ENCODE measurements around the gene WDR31.
"Not testable (repeated sequence)": the region's sequence is repeated elsewhere in the genome, so short reads cannot be mapped to it uniquely, and the experiment has no call there.

The WDR31 gene

GRCh38 chr9:113328045-113328782, 11.9 kb downstream of the WDR31 start:
- no peak for DNase-seq

- DNase-seq = no peak
These were observed 13.8 kb downstream of the WDR31 start for GRCh38 chr9:113326230-113326629.

GRCh38 chr9:113322671-113323070, 17.4 kb downstream of the WDR31 start:
- DNase-seq = no peak

- DNase-seq = no peak
These were observed 20.0 kb downstream of the WDR31 start for GRCh38 chr9:113320051-113320450.

- DNase-seq = no peak
These were observed 21.0 kb downstream of the WDR31 start for GRCh38 chr9:113319054-113319453.

- no peak for DNase-seq
These were observed 22.3 kb downstream of the WDR31 start for GRCh38 chr9:113317777-113318176.

GRCh38 chr9:113316030-113316429, 24.0 kb downstream of the WDR31 start:
- DNase-seq = no peak

GRCh38 chr9:113315231-113315630, 24.8 kb downstream of the WDR31 start:
- no peak for DNase-seq

GRCh38 chr9:113313261-113313660, 26.8 kb downstream of the WDR31 start:
- DNase-seq = no peak

- no peak for DNase-seq
These were observed 28.1 kb downstream of the WDR31 start for GRCh38 chr9:113311961-113312360.

- no peak for DNase-seq
These were observed 29.5 kb downstream of the WDR31 start for GRCh38 chr9:113310538-113310937.

GRCh38 chr9:113309204-113309813, 30.8 kb downstream of the WDR31 start:
- no peak for DNase-seq

GRCh38 chr9:113307396-113307975, 32.6 kb downstream of the WDR31 start:
- no peak for DNase-seq

- DNase-seq = no peak
These were observed 33.5 kb downstream of the WDR31 start for GRCh38 chr9:113306566-113306965.

GRCh38 chr9:113302792-113303418, 37.2 kb downstream of the WDR31 start, which contains the start of gene RNF183:
Gene RNF183, minus strand, starts transcription at chr9:113303376. Its CDS starts 5,192 bp downstream, at chr9:113298184.
- no peak for DNase-seq

GRCh38 chr9:113301548-113301947, 38.5 kb downstream of the WDR31 start:
- no peak for DNase-seq

- no peak for DNase-seq
These were observed 40.2 kb downstream of the WDR31 start for GRCh38 chr9:113299800-113300292.

GRCh38 chr9:113298924-113299770, 40.9 kb downstream of the WDR31 start:
- no peak for DNase-seq

GRCh38 chr9:113298311-113298710, 41.8 kb downstream of the WDR31 start:
- DNase-seq = no peak

GRCh38 chr9:113296796-113297558, 43.1 kb downstream of the WDR31 start:
- no peak for DNase-seq

- not testable (repeated sequence) for DNase-seq
These were observed 43.8 kb downstream of the WDR31 start for GRCh38 chr9:113296247-113296646.
